HG03095 (cell line): ENCODE data around the gene ZBTB16.

Experiments used
- ATAC-seq: cut with Tn5 transposase; IDR thresholded peaks from one replicate; pipeline ENCODE4 v1.9.1; 2021; ENCODE audit warnings: moderate library complexity; ENCODE audit not compliant: unreplicated experiment

The ZBTB16 gene

GRCh38 chr11:114291842-114292680 is 232.6 kb downstream of the ZBTB16 start:
- ATAC-seq: no peak

- ATAC-seq: no peak
These were observed 233.7 kb downstream of the ZBTB16 start for GRCh38 chr11:114293201-114293711.

- no peak for ATAC-seq
These were observed 236.4 kb downstream of the ZBTB16 start, which contains the start of gene NNMT for GRCh38 chr11:114295676-114296604. NNMT (plus strand) TSS chr11:114296399; CDS start chr11:114296557, 158 bp downstream.

GRCh38 chr11:114296605-114297372 is 237.3 kb downstream of the ZBTB16 start:
- no peak for ATAC-seq

GRCh38 chr11:114297806-114298709 is 238.5 kb downstream of the ZBTB16 start:
- ATAC-seq: no peak

GRCh38 chr11:114298710-114299109 is 239.2 kb downstream of the ZBTB16 start:
- ATAC-seq: no peak
